Body of pancreas (tissue), 4 donors: ENCODE data around the gene AMPH. TPM values are rescaled to one million over a fixed set of nuclear protein-coding genes. Genes with fewer than 3 reads are reported as not detected.

Experiments used
- ATAC-seq: fragments of 150-250 bp; one replicate; pipeline ENCODE4 v1.9.1; 2016
- DNase-seq, 4 donors: peaks; one replicate each; pipeline ENCODE4 v3.0.0-alpha.2; 2019
- H3K27ac ChIP-seq, 4 donors: fragments of 200-600 bp; sonication (generic); 1 replicate in 3 of 4; 2 replicates in 1 of 4; pipeline versions ENCODE4 v1.5.1 to v1.6.1; 2016 to 2019; ENCODE audit warnings: mild to moderate bottlenecking in 1 of 4, mixed read lengths in 1 of 4, moderate library complexity in 1 of 4
- H3K27me3 ChIP-seq, 2 donors: fragments of 200-600 bp; sonication (generic); one replicate each; pipeline ENCODE4 v1.6.0; 2016; ENCODE audit warnings: mild to moderate bottlenecking in 1 of 2
- H3K36me3 ChIP-seq, 2 donors: fragments of 200-600 bp; sonication (generic); replicated peaks in 1 of 2; 2 replicates each; pipeline ENCODE4 v1.5.1; 2016; ENCODE audit warnings: low read depth in 2 of 2; ENCODE audit not compliant: insufficient read depth in 1 of 2
- H3K4me1 ChIP-seq: fragments of 200-600 bp; sonication (generic); one replicate; pipeline ENCODE4 v1.6.0; 2016
- H3K4me3 ChIP-seq, 2 donors: fragments of 200-600 bp; sonication (generic); 1 replicate in 1 of 2; 2 replicates in 1 of 2; pipeline ENCODE4 v1.5.1; 2016 to 2019
- H3K9me3 ChIP-seq, 3 donors: fragments of 200-600 bp; sonication (generic); 1 replicate in 2 of 3; 2 replicates in 1 of 3; pipeline ENCODE4 v1.5.1; 2016
- POLR2A ChIP-seq, 3 donors: fragments of 450-650 bp; IDR thresholded peaks; one replicate each; pipeline ENCODE4 v1.6.1; 2016; ENCODE audit warnings: antibody characterized with exemption in 3 of 3, mild to moderate bottlenecking in 2 of 3
- WGBS, 2 donors: methylation state at CpG; one replicate each; pipeline ENCODE4 v1.1.5; 2017; 5-methylcytosine and 5-hydroxymethylcytosine counted together
- intact Hi-C: fragments of 100-400 bp; cut with DNase I; formaldehyde crosslinking; loops from one replicate; pipeline ENCODE4 v1.15.1; 2023
- total RNA-seq, 2 donors: library from RNA; depleted of rRNA; stranded (reverse); fragments of >200 nt; gene quantifications; one replicate each; pipeline ENCODE4 v1.1.0, GENCODE V29; 2016
- TF ChIP-seq, protein P1 (sequence below), 7 experiments: fragments of 450-650 bp in 4 of 7; fragments of 200-600 bp in 3 of 7; sonication (generic) in 3 of 7; IDR thresholded peaks; one replicate each; pipeline ENCODE4 v1.5.1; 2016 to 2019; ENCODE audit warnings: antibody characterized with exemption in 7 of 7

The AMPH gene
- total RNA-seq, 2 donors from 2014 or later = 2.6 to 14.2 TPM

DNA sequence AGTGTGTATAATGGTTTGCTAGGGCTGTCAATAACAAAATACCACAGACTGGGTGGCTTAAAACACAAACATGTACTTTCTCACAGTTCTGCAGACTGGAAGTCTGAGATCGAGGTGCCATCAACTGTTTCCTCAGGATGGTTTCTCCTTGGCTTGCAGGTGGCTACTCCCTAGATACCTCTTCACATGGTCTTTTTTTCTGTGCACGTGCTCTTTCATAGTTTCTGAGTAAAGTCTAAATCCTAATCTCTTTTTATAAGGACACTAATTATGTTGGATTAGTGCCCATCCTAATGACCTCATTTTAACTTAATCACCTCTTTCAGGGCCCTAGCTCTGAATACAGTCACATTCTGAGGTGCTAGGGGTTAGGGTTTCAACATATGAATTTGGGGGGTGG lies 65.9 kb downstream of the AMPH start:
- Histone ChIP-seq H3K27ac (no peak overlapping the region), H3K27me3 (no peaks in the 10 kb centered on the region), H3K4me3 (no peak overlapping the region), H3K36me3 (no peaks in the 10 kb centered on the region), H3K4me1 (no peaks in the 10 kb centered on the region), H3K9me3 (no peaks in the 10 kb centered on the region)
- no peak for TF ChIP-seq POLR2A (IDR thresholded peaks at IDR 0.05)
- TF ChIP-seq, protein P1, sequence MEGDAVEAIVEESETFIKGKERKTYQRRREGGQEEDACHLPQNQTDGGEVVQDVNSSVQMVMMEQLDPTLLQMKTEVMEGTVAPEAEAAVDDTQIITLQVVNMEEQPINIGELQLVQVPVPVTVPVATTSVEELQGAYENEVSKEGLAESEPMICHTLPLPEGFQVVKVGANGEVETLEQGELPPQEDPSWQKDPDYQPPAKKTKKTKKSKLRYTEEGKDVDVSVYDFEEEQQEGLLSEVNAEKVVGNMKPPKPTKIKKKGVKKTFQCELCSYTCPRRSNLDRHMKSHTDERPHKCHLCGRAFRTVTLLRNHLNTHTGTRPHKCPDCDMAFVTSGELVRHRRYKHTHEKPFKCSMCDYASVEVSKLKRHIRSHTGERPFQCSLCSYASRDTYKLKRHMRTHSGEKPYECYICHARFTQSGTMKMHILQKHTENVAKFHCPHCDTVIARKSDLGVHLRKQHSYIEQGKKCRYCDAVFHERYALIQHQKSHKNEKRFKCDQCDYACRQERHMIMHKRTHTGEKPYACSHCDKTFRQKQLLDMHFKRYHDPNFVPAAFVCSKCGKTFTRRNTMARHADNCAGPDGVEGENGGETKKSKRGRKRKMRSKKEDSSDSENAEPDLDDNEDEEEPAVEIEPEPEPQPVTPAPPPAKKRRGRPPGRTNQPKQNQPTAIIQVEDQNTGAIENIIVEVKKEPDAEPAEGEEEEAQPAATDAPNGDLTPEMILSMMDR (IDR thresholded peaks at IDR 0.05) = no peak
- WGBS, 2 donors = 52 to 58% methylated on average over 2 of the region's 2 CpGs
- no peak for ATAC-seq
- intact Hi-C loops = no loop called here
- DNase-seq = no peak

- ATAC-seq (no peak), DNase-seq (no peak)
- no peaks in the 10 kb centered on the region for H3K9me3 ChIP-seq
- H3K4me3 ChIP-seq = no peak overlapping the region
- no peaks in the 10 kb centered on the region for H3K4me1 ChIP-seq
- WGBS, 2 donors = 67 to 76% methylated on average over 2 of the region's 2 CpGs
- no peak overlapping the region for H3K27ac ChIP-seq
- no peaks in the 10 kb centered on the region for H3K27me3 ChIP-seq
- TF ChIP-seq, protein P1 (IDR thresholded peaks at IDR 0.05) = no peak
- no peak for TF ChIP-seq POLR2A (IDR thresholded peaks at IDR 0.05)
- H3K36me3 ChIP-seq = no peaks in the 10 kb centered on the region
- intact Hi-C loops = no loop called here
These were observed 67.4 kb downstream of the AMPH start for GRCh38 chr7:38563741-38564140.

GRCh38 chr7:38561166-38561565 lies 70.0 kb downstream of the AMPH start:
- no peak for TF ChIP-seq POLR2A (IDR thresholded peaks at IDR 0.05)
- TF ChIP-seq, protein P1 (IDR thresholded peaks at IDR 0.05) = no peak
- H3K27me3 ChIP-seq = no peaks in the 10 kb centered on the region

GRCh38 chr7:38558761-38559345 lies 72.3 kb downstream of the AMPH start:
- intact Hi-C loops = no loop called here
- no peak for ATAC-seq
- WGBS, 2 donors = 57 to 69% methylated on average over 7 of the region's 7 CpGs

More at GRCh38 chr7:38561166-38561565, 70.0 kb downstream of the AMPH start:
- intact Hi-C loops = no loop called here
- no peaks in the 10 kb centered on the region for H3K36me3 ChIP-seq
- WGBS, 2 donors = 66 to 73% methylated on average over 3 of the region's 3 CpGs
- H3K4me3 ChIP-seq = no peak overlapping the region
- no peak overlapping the region for H3K27ac ChIP-seq
- ATAC-seq (no peak), DNase-seq (no peak)
- no peaks in the 10 kb centered on the region for H3K4me1 ChIP-seq
- H3K9me3 ChIP-seq = no peaks in the 10 kb centered on the region

More at GRCh38 chr7:38558761-38559345, 72.3 kb downstream of the AMPH start:
- Histone ChIP-seq H3K9me3 (no peaks in the 10 kb centered on the region), H3K36me3 (no peaks in the 10 kb centered on the region), H3K27ac (no peak overlapping the region), H3K4me1 (no peaks in the 10 kb centered on the region), H3K4me3 (no peak overlapping the region), H3K27me3 (no peaks in the 10 kb centered on the region)
- TF ChIP-seq, protein P1 (IDR thresholded peaks at IDR 0.05) = no peak
- TF ChIP-seq POLR2A (IDR thresholded peaks at IDR 0.05) = no peak
- DNase-seq = peak in 1 of 4 donors; percentile 4
